ENCODE data around the gene HEATR9.

The HEATR9 gene

GRCh38 chr17:35875072-35875799, 6.5 kb upstream of the HEATR9 start:
- no peaks in the 10 kb centered on the region for H3K79me2 ChIP-seq (ENCODE audit: insufficient read depth, low read length)
- H3F3A ChIP-seq (ENCODE audit: insufficient read depth) = no peaks in the 10 kb centered on the region
- no peaks in the 10 kb centered on the region for H3K9me3 ChIP-seq (ENCODE audit: insufficient read depth, low read length)
- no peak overlapping the region for H2AFZ ChIP-seq (ENCODE audit: low read depth, low read length, severe bottlenecking)
- no peak overlapping the region for H3K9ac ChIP-seq (ENCODE audit: low read length)
- no peak overlapping the region for H3K27ac ChIP-seq (ENCODE audit: low read depth, low read length)
- no peaks in the 10 kb centered on the region for H3K36me3 ChIP-seq (ENCODE audit: low read length)
- no peaks in the 10 kb centered on the region for H4K20me1 ChIP-seq (ENCODE audit: low read depth, low read length)
- no peaks in the 10 kb centered on the region for H3K9me2 ChIP-seq (replicated peaks; ENCODE audit: insufficient read depth, low read length)
- H3K4me3 ChIP-seq (ENCODE audit: insufficient read depth, low read length, poor library complexity, severe bottlenecking) = no peak overlapping the region
- no peaks in the 10 kb centered on the region for H3K27me3 ChIP-seq (ENCODE audit: low read length)
- no peak for TF ChIP-seq CTCF (IDR thresholded peaks at IDR 0.05; ENCODE audit: insufficient read depth, low read length, poor library complexity, severe bottlenecking)
- TF ChIP-seq EZH2phosphoT487 (conservative IDR thresholded peaks at IDR 0.05; ENCODE audit: low read length) = no peak
- no peak overlapping the region for H3K4me2 ChIP-seq (ENCODE audit: low read depth, low read length, poor library complexity, severe bottlenecking)

- no peaks in the 10 kb centered on the region for H3K9me3 ChIP-seq (ENCODE audit: insufficient read depth, low read length)
- TF ChIP-seq CTCF (IDR thresholded peaks at IDR 0.05; ENCODE audit: insufficient read depth, low read length, poor library complexity, severe bottlenecking) = no peak
- no peak for TF ChIP-seq EZH2phosphoT487 (conservative IDR thresholded peaks at IDR 0.05; ENCODE audit: low read length)
- no peaks in the 10 kb centered on the region for H3K79me2 ChIP-seq (ENCODE audit: insufficient read depth, low read length)
- H3K27me3 ChIP-seq (ENCODE audit: low read length) = no peaks in the 10 kb centered on the region
- H3K36me3 ChIP-seq (ENCODE audit: low read length) = no peaks in the 10 kb centered on the region
- no peaks in the 10 kb centered on the region for H3F3A ChIP-seq (ENCODE audit: insufficient read depth)
- no peaks in the 10 kb centered on the region for H3K9me2 ChIP-seq (replicated peaks; ENCODE audit: insufficient read depth, low read length)
- no peak overlapping the region for H3K9ac ChIP-seq (ENCODE audit: low read length)
- H4K20me1 ChIP-seq (ENCODE audit: low read depth, low read length) = no peaks in the 10 kb centered on the region
- H3K4me3 ChIP-seq (ENCODE audit: insufficient read depth, low read length, poor library complexity, severe bottlenecking) = no peak overlapping the region
- H2AFZ ChIP-seq (ENCODE audit: low read depth, low read length, severe bottlenecking) = no peak overlapping the region
- H3K27ac ChIP-seq (ENCODE audit: low read depth, low read length) = no peak overlapping the region
- H3K4me2 ChIP-seq (ENCODE audit: low read depth, low read length, poor library complexity, severe bottlenecking) = no peak overlapping the region
These were observed 3.7 kb upstream of the HEATR9 start for GRCh38 chr17:35872196-35872980.

- H3K9me3 ChIP-seq (ENCODE audit: insufficient read depth, low read length) = no peaks in the 10 kb centered on the region
- no peaks in the 10 kb centered on the region for H3K27me3 ChIP-seq (ENCODE audit: low read length)
- H3K79me2 ChIP-seq (ENCODE audit: insufficient read depth, low read length) = no peaks in the 10 kb centered on the region
- no peaks in the 10 kb centered on the region for H3K9me2 ChIP-seq (replicated peaks; ENCODE audit: insufficient read depth, low read length)
- H4K20me1 ChIP-seq (ENCODE audit: low read depth, low read length) = no peaks in the 10 kb centered on the region
- TF ChIP-seq EZH2phosphoT487 (conservative IDR thresholded peaks at IDR 0.05; ENCODE audit: low read length) (no peak), CTCF (IDR thresholded peaks at IDR 0.05; ENCODE audit: insufficient read depth, low read length, poor library complexity, severe bottlenecking) (no peak)
- no peaks in the 10 kb centered on the region for H3K36me3 ChIP-seq (ENCODE audit: low read length)
- H3K4me3 ChIP-seq (ENCODE audit: insufficient read depth, low read length, poor library complexity, severe bottlenecking) = no peak overlapping the region
- H3F3A ChIP-seq (ENCODE audit: insufficient read depth) = no peaks in the 10 kb centered on the region
- no peak overlapping the region for H2AFZ ChIP-seq (ENCODE audit: low read depth, low read length, severe bottlenecking)
- no peak overlapping the region for H3K27ac ChIP-seq (ENCODE audit: low read depth, low read length)
- no peak overlapping the region for H3K4me2 ChIP-seq (ENCODE audit: low read depth, low read length, poor library complexity, severe bottlenecking)
- H3K9ac ChIP-seq (ENCODE audit: low read length) = no peak overlapping the region
These were observed 2.5 kb upstream of the HEATR9 start for GRCh38 chr17:35870906-35871819.
